Ureter (tissue), 1 donor: ENCODE measurements around the gene HDAC7. TPM values are rescaled to one million over a fixed set of nuclear protein-coding genes. Genes with fewer than 3 reads are reported as not detected.
"Not testable (repeated sequence)": the region's sequence is repeated elsewhere in the genome, so short reads cannot be mapped to it uniquely, and the experiment has no call there.

ENCODE experiments used
- DNase-seq: peaks from one replicate; pipeline ENCODE4 v3.0.0-alpha.2; 2020; ENCODE audit warnings: low spot score
- total RNA-seq: library from RNA; stranded (reverse); gene quantifications from one replicate; pipeline ENCODE4 v1.2.4, GENCODE V29; 2023
- donor health status: DM: yes; HTN: yes; CAD: no.

HDAC7 gene
- total RNA-seq, 1 donor from 2014 or later, result 144 TPM

DNA sequence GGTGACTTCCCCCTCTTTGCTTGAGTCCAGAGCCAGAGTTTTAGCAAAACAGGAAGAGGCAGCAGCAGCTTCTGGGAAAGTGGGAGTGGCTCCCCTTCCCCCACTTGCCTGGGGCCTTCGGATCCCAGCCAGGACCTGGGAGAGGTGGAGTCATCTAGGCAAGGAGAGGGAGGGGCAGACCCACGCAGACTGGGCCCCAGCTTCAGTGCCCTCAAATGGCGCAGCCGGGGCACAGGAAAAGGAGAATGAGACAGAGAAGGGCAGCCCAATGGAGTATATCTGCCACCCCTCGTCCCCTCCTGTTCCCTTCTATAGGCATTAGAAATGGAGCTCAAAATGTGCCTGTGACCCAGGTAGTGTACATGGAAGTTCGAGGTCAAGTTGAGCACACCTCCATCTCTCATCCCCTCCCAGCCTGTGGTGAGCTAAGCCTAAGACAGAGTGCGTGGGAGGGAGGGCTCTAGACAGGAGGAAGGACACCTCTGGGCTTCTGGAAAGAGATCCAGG lies 9.3 kb upstream of the HDAC7 start:
- peak; percentile 91 for DNase-seq

GRCh38 chr12:47828008-47828975 lies 8.6 kb upstream of the HDAC7 start:
- peak; percentile 44 for DNase-seq

GRCh38 chr12:47825173-47825639 lies 5.5 kb upstream of the HDAC7 start:
- no peak for DNase-seq

DNA sequence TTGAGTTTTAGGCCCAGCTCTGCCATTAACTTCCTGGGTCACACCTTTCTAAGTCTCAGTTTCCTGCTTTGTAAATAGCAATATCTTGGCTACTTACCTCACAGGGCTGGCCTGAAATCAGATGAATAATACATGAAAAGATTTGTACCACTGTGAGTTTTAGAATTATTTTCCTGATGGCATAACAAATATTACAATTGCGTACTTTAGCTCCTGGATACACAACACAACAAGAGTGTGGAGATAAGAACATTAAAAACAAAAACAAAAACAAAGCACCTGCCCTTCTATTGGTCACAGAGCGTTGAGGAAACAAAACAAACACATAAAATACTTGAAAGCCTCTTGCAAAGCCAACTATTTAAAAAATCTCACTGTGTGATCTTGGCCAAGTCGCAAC lies 4.9 kb upstream of the HDAC7 start:
- no peak for DNase-seq

GRCh38 chr12:47824198-47824597 lies 4.5 kb upstream of the HDAC7 start:
- no peak for DNase-seq

DNA sequence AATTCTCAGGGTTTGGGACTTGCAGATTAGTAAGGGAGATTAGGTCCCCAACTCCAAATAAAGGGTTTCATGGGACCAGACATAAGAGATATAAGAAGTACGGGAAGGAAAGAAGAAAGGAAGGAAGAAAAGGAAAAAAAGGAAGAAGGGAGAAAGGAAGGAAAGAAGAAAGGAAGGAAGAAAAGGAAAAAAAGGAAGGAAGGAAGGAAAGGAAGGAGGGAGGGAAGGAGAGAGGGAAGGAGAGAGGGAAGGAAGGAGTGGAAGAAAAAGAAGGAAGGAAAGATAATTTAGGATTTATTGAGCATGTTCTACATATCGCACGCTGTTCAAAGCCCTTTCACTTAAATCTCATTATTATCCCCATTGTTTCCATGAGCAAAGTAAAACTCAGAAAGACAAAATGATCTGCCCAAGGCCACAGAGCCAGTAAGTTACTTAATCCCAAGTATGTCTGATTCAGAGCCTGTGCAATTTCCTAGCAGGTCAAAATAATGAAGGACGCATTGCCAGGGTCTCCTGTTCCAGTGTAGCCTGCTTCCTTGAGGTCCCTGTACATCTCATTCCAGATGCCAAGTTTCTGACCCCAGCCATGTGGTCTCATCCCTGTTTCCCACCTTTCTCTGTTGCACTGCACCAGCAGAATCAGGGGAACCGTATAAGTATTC lies 3.9 kb upstream of the HDAC7 start:
- no peak for DNase-seq

DNA sequence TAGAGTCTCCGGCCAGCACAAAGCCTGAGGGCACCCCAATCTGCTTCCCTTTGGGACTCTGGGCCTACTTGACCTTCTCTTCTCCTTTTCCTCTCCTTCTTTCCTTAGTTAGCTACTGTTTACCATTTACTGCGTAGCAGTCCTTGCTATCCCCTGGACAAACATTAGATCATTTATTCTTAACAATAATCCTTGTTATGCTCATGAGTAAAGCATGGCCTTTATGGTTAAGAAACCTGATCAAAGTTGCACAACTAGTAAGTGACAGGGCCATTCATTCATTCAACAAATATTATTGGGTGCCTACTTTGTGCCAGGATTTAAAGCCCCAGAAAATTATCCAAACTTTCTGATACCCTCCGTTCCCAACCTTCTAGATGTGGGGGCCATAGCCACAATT lies 3.2 kb upstream of the HDAC7 start:
- no peak for DNase-seq

GRCh38 chr12:47822401-47822800 lies 2.7 kb upstream of the HDAC7 start:
- no peak for DNase-seq

DNA sequence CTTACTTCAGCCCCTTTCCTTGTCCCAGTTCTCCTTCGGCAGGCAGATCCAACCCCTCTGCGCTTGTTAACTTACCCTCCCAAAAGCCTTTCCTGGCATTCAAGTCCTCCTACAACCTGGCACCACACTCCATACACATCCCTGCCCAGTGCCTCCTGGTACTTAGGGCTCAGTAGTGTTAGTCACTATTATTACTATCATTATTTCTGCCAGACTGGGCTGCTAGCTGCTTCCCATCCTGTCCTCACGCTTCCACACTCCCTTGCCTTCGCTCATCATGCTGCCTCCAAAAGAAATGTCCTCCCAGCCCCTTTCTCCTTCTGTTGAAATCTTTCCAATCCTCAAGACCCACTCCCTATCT lies 1.6 kb upstream of the HDAC7 start:
- DNase-seq, result no peak

DNA sequence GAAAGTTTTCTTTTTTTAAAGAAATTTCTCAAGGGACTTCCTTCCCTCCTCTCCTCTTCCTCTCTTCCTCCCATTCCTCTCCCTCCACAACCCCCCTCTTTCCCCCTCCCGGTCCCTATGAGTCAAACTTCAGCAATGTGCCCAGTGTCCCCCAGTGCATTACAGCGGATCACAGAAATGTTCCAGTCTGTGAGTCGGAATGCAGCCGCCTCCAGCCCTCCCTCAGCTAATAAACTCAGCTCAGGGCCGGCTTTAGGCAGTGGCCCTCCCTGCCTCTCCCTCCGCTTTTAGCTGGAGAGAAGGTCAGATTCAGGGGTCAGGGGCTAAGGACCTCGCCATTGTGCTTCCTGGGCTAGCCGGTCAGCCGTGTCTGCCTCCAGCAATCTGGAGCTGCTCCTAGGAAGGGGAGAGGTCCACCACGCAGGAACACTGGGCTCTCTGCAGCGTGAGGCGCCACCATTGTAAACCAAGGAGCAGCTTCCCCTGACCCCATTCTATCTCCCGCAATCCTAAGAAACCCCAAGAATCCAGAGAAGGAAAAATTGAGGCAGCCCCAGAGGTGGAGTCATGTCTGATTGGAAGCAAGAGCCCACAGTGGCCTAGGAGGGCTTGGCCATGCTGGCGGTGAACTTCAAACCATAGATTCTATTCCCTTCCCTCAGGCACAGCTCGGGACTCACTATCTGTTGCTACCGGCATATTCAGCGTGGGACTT lies 1.1 kb upstream of the HDAC7 start:
- peak; percentile 92 for DNase-seq

GRCh38 chr12:47819138-47819895 lies 386 bp downstream of the HDAC7 start:
- DNase-seq, result peak; percentile 76

DNA sequence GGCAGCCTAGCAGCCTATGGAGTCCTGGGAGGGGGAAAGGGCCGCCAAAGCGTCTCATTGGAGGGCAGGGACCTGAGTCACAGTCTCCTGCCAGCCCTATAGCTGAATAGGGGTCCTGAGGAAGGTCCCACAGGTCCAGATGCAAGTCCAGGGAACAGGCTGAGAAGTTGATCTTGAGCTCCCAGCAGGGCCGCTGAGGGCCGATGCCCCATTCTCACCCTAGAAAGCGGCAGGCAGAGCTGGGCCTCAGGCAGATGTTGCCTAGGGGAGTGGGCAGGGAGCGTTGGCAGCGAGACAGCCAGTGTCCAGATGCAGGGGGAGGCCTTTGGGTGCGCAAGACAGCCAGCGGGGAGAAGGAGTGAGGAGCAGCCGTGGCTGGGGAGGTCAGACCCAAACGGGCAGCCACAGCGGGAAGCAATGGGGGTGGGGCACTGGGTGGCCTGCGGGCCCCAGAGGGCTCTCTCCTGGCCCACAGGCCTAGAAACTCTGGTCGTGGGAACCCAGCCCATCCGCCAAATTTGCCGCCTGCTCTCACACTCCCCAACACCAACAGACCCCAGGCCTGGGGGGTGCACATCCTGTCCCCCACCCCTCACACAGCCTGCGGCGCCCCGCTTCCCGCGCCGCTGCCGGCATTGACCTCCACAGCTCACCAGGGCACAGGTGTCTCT lies 1.1 kb downstream of the HDAC7 start:
- no peak for DNase-seq

- no peak for DNase-seq
Observed at GRCh38 chr12:47818007-47818376, 1.7 kb downstream of the HDAC7 start.

GRCh38 chr12:47817272-47818006 lies 2.3 kb downstream of the HDAC7 start:
- DNase-seq, result no peak

- DNase-seq, result no peak
Observed at GRCh38 chr12:47816403-47817271, 3.1 kb downstream of the HDAC7 start.

GRCh38 chr12:47815447-47815846 lies 4.3 kb downstream of the HDAC7 start:
- not testable (repeated sequence) for DNase-seq

GRCh38 chr12:47814539-47815170 lies 5.0 kb downstream of the HDAC7 start:
- DNase-seq, result no peak

DNA sequence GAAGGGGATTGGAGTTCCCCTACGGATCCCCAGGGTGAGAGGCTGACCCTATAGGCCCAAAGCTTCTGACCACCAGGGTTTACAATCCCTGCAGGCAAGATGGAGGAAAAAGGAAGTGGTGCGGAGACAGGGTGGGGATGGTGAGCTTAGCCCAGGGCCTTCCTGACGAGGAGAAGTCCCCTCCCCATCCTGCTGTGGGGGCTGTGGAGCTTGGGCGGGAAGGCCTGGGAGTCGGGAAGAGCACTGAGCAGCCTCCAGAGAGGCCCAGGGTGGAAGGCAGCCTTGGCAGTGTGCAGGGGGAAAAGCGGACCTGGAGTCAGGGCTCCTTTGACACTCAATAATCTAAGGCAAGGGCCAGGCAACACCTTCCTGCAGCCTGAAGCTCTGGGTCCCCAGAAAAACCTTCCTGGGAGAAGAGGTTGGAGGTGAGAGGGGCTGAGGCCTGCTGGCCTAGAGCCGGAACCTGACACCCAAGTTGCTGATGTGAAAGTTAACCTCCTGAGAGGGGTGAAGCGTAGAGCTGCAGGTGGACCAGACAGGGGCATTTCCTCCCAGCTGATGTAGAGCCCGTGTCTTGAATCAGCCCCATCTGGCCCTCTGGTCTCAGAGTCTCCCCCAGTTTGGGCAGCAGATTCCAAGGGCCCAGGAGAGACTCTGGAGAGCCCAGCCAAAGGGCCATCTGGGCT lies 6.0 kb downstream of the HDAC7 start:
- DNase-seq, result no peak
